Esophagus (tissue), 2 donors: ENCODE measurements around the gene PABPN1. TPM values are rescaled to one million over a fixed set of nuclear protein-coding genes. Genes with fewer than 3 reads are reported as not detected.
A peak's percentile ranks its signal among the peaks of the same experiment; 100 is the strongest.
"Not testable (repeated sequence)": the region's sequence is repeated elsewhere in the genome, so short reads cannot be mapped to it uniquely, and the experiment has no call there.

Experiments
- H3K27ac ChIP-seq, 2 donors: one replicate each; pipeline ENCODE4 v1.5.1; 2013; ENCODE audit warnings: low read depth in 2 of 2, mild to moderate bottlenecking in 2 of 2, inconsistent platforms in 1 of 2, low read length in 1 of 2, moderate library complexity in 1 of 2
- H3K27me3 ChIP-seq, 2 donors: one replicate each; pipeline ENCODE4 v1.6.1; 2013; ENCODE audit warnings: low read length in 2 of 2, control low read depth in 1 of 2, mild to moderate bottlenecking in 1 of 2; ENCODE audit not compliant: insufficient read depth in 2 of 2, control insufficient read depth in 1 of 2
- H3K36me3 ChIP-seq, 2 donors: one replicate each; pipeline ENCODE4 v1.6.1; 2013; ENCODE audit warnings: low read length in 1 of 2; ENCODE audit not compliant: control insufficient read depth in 2 of 2, insufficient read depth in 2 of 2
- H3K4me1 ChIP-seq, 2 donors: one replicate each; pipeline ENCODE4 v1.6.1; 2013; ENCODE audit warnings: low read length in 1 of 2; ENCODE audit not compliant: control insufficient read depth in 2 of 2, insufficient read depth in 2 of 2
- H3K4me3 ChIP-seq, 2 donors: one replicate each; pipeline ENCODE4 v1.5.1; 2013; ENCODE audit warnings: low read length in 2 of 2, mild to moderate bottlenecking in 2 of 2, low read depth in 1 of 2, moderate library complexity in 1 of 2
- H3K9me3 ChIP-seq, 2 donors: one replicate each; pipeline ENCODE4 v1.6.1; 2013; ENCODE audit warnings: mild to moderate bottlenecking in 2 of 2, low read depth in 1 of 2, low read length in 1 of 2, moderate library complexity in 1 of 2; ENCODE audit not compliant: control insufficient read depth in 2 of 2, insufficient read depth in 1 of 2
- WGBS, 2 donors: extraction: QIAGEN DNeasy Blood & Tissue Kit; methylation state at CpG; one replicate each; pipeline ENCODE4 v1.1.7; 2013; 5-methylcytosine and 5-hydroxymethylcytosine counted together
- polyA plus RNA-seq, 2 donors: library from polyadenylated mRNA; stranded (reverse); fragments of 200-250 nt; gene quantifications; one replicate each; pipeline ENCODE4 v1.2.3, GENCODE V29; 2013
- donor health status: healthy with polysubstance abuse.
- donor health status: Bipolar disorder and iron deficiency.

PABPN1 gene
- polyA plus RNA-seq, 2 donors = 105 to 154 TPM

DNA sequence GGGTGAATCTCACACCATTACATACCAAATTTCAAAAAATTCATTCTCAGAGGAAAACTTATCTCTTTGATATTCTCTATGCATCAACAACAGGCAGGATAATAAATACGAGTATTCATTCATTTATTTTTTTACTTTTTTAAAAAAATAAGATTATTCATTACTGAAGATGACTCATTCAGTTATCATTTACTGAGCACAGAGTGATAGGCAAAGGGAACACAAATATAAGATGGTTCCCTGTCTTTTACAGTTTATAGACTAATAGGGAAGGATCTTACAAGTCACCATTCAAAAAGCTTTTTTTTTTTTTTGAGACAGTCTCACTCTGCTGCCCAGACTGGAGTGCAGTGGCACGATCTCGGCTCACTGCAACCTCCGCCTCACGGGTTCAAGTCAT, 5.0 kb upstream of the PABPN1 start:
- Histone ChIP-seq H3K9me3 (no peaks in the 10 kb centered on the region), H3K4me3 (no peak overlapping the region), H3K36me3 (no peaks in the 10 kb centered on the region), H3K27me3 (no peaks in the 10 kb centered on the region), H3K27ac (no peak overlapping the region), H3K4me1 (peaks cover 3 to 5% of the 10 kb centered on the region in 2 donors)
- WGBS, 2 donors = 85 to 89% methylated on average over 5 of the region's 5 CpGs

DNA sequence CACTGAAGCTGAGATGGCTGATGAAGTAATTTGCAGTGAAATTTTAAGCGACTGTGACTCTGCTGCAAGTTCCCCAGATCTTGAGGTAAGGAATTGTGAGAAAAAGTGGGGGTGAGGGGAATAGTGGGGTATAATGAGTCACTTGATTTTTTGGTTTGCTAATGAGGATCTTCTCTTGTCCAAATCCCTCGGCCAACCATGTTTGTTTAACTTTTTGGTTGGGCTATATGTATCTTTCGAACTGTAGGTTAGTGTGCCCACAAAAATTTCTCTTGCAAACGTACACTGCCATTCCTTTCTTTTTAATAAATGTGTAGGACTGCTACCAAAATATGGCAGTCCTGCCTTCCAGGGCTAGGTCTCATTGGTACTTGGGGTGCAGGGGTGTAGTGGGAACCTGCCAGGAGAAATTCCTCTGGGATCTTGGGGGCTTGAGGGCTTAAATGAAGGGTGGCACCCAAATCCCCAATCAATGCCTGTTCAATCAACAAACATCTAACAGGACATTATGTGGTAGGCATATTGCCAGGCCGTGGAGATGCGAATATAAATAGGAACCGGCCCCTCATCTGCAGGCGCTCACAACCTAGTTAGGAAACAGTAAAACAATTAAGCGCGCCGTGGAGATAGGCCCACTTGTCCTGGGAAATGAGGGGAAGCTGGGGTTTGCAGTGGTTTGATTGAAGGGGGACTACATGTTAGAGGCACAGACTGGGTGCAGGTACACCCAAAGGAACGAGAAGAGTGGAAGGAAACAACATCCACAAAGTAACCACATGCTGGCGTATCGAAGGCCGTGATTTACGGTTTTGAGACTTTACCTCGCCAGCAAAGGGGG, 1.3 kb upstream of the PABPN1 start:
- peaks cover 4 to 13% of the 10 kb centered on the region in 2 donors for H3K36me3 ChIP-seq
- H3K27ac ChIP-seq = peak overlapping the region; percentile 92 to 99
- H3K4me1 ChIP-seq = peaks cover 3 to 5% of the 10 kb centered on the region in 2 donors
- H3K4me3 ChIP-seq = peak overlapping the region; percentile 32 to 41
- H3K27me3 ChIP-seq = no peaks in the 10 kb centered on the region
- WGBS, 2 donors = 88% methylated on average over 17 of the region's 17 CpGs
- H3K9me3 ChIP-seq = no peaks in the 10 kb centered on the region

DNA sequence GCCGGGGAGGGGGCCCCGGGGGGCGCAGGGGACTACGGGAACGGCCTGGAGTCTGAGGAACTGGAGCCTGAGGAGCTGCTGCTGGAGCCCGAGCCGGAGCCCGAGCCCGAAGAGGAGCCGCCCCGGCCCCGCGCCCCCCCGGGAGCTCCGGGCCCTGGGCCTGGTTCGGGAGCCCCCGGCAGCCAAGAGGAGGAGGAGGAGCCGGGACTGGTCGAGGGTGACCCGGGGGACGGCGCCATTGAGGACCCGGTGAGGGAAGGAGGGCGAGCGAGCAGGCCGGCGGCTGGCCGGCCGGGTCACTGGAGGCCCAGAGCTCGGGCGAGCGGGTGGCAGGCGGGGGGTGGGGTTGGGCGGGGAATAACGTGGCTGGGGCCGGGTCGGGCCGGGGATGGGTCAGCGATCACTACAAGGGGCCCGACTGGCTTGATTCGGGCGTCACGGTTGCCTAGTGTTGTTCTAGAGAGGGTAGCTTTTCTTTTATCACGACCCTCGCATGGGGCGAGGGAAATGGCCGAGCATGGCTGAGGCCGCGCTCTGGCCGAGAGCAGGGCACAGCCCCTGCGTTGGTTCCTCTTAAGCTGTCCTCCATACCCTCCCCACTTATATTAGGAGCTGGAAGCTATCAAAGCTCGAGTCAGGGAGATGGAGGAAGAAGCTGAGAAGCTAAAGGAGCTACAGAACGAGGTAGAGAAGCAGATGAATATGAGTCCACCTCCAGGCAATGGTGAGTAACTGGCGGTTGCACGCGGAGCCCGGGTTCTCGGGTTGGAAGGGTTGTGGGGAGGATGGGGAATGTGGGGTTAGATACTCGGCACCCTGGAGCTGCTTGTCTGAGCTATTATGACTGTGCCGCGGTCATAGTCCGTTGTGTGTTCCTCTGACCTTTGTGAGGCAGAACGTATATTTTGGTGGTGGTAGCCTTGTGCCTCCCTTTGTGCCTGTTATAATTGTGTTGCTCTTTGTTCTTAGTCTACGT, 603 bp downstream of the PABPN1 start:
- no peaks in the 10 kb centered on the region for H3K9me3 ChIP-seq
- 0 to 1% methylated on average over 48 to 64 of the region's 64 CpGs for WGBS, 2 donors
- peaks cover 3 to 5% of the 10 kb centered on the region in 2 donors for H3K4me1 ChIP-seq
- H3K27me3 ChIP-seq = no peaks in the 10 kb centered on the region
- peaks cover 4 to 18% of the 10 kb centered on the region in 2 donors for H3K36me3 ChIP-seq
- H3K4me3 ChIP-seq = peak overlapping the region; percentile 76 to 89
- H3K27ac ChIP-seq = peak overlapping the region; percentile 92 to 96

DNA sequence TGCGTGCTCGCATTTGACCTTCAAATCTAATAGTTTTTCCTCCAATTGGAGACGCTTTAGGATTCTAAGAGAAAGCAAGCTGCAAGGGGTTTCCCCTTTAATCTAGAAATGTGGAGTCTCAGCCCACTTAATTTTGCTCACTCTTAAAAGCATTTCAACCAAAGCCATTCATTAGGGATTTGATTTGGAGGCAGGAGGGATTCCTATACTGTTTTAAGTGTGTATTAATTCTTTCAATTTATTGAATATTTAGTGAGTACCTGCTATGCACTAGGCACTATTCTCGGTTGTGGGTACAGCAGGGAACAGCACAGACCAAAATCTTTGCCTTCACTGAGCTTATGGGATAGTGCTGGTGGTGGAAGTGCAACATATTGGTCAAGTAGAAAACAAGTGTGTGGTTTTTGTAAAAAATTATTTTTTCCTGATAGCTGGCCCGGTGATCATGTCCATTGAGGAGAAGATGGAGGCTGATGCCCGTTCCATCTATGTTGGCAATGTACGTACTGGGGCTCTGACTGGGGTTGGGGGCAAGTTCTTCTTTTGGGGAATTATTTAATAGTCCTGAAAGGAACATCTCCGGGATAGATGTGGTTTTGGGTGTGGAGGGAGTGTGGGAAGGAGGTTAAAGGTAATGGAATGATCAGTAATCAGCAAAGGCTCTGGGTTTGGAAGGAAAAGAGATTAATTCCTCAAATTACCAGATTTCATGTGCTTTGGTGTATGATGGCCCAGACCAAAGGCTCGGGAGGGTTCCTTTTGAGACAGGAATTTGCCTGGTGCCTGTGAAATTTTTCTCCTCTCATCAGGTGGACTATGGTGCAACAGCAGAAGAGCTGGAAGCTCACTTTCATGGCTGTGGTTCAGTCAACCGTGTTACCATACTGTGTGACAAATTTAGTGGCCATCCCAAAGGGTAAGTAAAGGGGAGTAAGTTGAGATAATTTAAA, 1.6 kb downstream of the PABPN1 start:
- Histone ChIP-seq H3K27ac (no peak overlapping the region), H3K9me3 (no peaks in the 10 kb centered on the region), H3K36me3 (peaks cover 4 to 18% of the 10 kb centered on the region in 2 donors), H3K27me3 (no peaks in the 10 kb centered on the region), H3K4me1 (peaks cover 3 to 5% of the 10 kb centered on the region in 2 donors), H3K4me3 (peak overlapping the region; percentile 76 to 89)
- WGBS, 2 donors = 40 to 44% methylated on average over 10 of the region's 10 CpGs

DNA sequence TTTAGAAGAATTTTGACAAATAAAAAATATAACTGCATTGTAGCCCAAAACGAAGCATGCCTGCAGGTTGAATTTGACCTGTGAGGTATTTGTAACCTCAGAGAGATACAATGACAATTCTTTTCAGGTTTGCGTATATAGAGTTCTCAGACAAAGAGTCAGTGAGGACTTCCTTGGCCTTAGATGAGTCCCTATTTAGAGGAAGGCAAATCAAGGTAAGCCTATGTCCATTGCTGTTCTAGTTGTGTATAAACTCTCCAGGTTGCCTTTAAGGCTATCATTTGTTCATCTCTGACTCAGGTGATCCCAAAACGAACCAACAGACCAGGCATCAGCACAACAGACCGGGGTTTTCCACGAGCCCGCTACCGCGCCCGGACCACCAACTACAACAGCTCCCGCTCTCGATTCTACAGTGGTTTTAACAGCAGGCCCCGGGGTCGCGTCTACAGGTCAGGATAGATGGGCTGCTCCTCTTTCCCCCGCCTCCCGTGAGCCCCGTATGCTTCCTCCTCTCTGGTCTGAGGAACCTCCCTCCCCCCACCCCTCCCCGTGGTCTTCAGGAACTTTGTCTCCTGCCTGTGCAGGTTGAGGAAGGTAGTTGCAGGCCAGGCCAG, 2.7 kb downstream of the PABPN1 start:
- Histone ChIP-seq H3K36me3 (peaks cover 4 to 18% of the 10 kb centered on the region in 2 donors), H3K4me3 (no peak overlapping the region), H3K4me1 (peaks cover 3 to 5% of the 10 kb centered on the region in 2 donors), H3K9me3 (no peaks in the 10 kb centered on the region), H3K27me3 (no peaks in the 10 kb centered on the region), H3K27ac (no peak overlapping the region)
- WGBS, 2 donors = 86 to 88% methylated on average over 18 of the region's 18 CpGs

DNA sequence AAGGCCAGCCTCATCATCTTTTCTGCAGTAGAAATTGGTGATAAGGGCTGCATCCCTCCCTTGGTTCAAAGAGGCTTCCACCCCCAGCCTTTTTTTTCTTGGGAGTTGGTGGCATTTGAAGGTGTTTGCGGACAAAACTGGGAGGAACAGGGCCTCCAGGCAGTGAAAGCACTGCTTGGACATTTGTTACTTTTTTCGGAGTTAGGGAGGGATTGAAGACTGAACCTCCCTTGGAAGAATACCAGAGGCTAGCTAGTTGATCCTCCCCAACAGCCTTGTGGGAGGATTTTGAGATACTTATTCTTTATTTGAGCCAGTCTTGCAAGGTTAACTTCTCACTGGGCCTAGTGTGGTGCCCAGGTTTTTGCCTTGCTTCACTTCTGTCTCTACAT, 3.2 kb downstream of the PABPN1 start:
- peaks cover 3 to 5% of the 10 kb centered on the region in 2 donors for H3K4me1 ChIP-seq
- H3K36me3 ChIP-seq = peaks cover 4 to 18% of the 10 kb centered on the region in 2 donors
- no peaks in the 10 kb centered on the region for H3K9me3 ChIP-seq
- no peak overlapping the region for H3K4me3 ChIP-seq
- no peak overlapping the region for H3K27ac ChIP-seq
- WGBS, 2 donors = 71 to 72% methylated on average over 2 of the region's 2 CpGs
- H3K27me3 ChIP-seq = no peaks in the 10 kb centered on the region

DNA sequence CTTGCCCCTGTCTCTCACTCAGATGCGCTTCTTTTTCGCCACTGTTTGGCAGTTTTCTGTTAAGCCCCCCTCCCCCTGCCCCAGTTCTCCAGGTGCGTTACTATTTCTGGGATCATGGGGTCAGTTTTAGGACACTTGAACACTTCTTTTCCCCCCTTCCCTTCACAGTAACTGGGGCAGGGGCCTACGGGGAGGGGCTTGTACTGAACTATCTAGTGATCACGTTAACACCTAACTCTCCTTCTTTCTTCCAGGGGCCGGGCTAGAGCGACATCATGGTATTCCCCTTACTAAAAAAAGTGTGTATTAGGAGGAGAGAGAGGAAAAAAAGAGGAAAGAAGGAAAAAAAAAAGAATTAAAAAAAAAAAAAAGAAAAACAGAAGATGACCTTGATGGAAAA, 3.7 kb downstream of the PABPN1 start:
- no peaks in the 10 kb centered on the region for H3K9me3 ChIP-seq
- H3K4me1 ChIP-seq = peaks cover 3 to 5% of the 10 kb centered on the region in 2 donors
- peaks cover 4 to 18% of the 10 kb centered on the region in 2 donors for H3K36me3 ChIP-seq
- H3K4me3 ChIP-seq = no peak overlapping the region
- no peaks in the 10 kb centered on the region for H3K27me3 ChIP-seq
- WGBS, 2 donors = 82 to 83% methylated on average over 7 of the region's 7 CpGs
- no peak overlapping the region for H3K27ac ChIP-seq

DNA sequence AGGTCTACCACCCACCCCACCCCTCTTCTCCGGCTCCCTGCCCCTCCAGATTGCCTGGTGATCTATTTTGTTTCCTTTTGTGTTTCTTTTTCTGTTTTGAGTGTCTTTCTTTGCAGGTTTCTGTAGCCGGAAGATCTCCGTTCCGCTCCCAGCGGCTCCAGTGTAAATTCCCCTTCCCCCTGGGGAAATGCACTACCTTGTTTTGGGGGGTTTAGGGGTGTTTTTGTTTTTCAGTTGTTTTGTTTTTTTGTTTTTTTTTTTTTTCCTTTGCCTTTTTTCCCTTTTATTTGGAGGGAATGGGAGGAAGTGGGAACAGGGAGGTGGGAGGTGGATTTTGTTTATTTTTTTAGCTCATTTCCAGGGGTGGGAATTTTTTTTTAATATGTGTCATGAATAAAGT, 4.5 kb downstream of the PABPN1 start:
- not testable (repeated sequence) for H3K27me3 ChIP-seq, H3K4me3 ChIP-seq, H3K9me3 ChIP-seq, H3K27ac ChIP-seq, H3K4me1 ChIP-seq
- H3K36me3 ChIP-seq = peaks cover 4 to 18% of the 10 kb centered on the region in 2 donors
- WGBS, 2 donors = 91 to 94% methylated on average over 5 of the region's 5 CpGs
